ENCODE measurements around the gene FHL5. TPM values are rescaled to one million over a fixed set of nuclear protein-coding genes. Genes with fewer than 3 reads are reported as not detected.

The FHL5 gene
- total RNA-seq, 1 donor from 2014 or later: not detected

- no peaks in the 10 kb centered on the region for H3K36me3 Mint-ChIP-seq (ENCODE audit: unreplicated experiment)
- no peak for TF ChIP-seq CTCF (IDR thresholded peaks at IDR 0.05)
- H3K27me3 Mint-ChIP-seq (ENCODE audit: unreplicated experiment): peaks cover 20% of the 10 kb centered on the region
- H3K27ac Mint-ChIP-seq (ENCODE audit: unreplicated experiment): no peak overlapping the region
- H3K4me3 Mint-ChIP-seq (ENCODE audit: unreplicated experiment): no peak overlapping the region
- H3K4me1 Mint-ChIP-seq (ENCODE audit: unreplicated experiment): no peaks in the 10 kb centered on the region
- no peak for DNase-seq (ENCODE audit: extremely low spot score, unreplicated experiment)
- peaks cover 31% of the 10 kb centered on the region for H3K9me3 Mint-ChIP-seq (ENCODE audit: unreplicated experiment)
Measured at GRCh38 chr6:96571551-96571950, 8.6 kb downstream of the FHL5 start.

- peaks cover 32% of the 10 kb centered on the region for H3K27me3 Mint-ChIP-seq (ENCODE audit: unreplicated experiment)
- no peak overlapping the region for H3K4me3 Mint-ChIP-seq (ENCODE audit: unreplicated experiment)
- no peaks in the 10 kb centered on the region for H3K36me3 Mint-ChIP-seq (ENCODE audit: unreplicated experiment)
- H3K27ac Mint-ChIP-seq (ENCODE audit: unreplicated experiment): no peak overlapping the region
- no peak for TF ChIP-seq CTCF (IDR thresholded peaks at IDR 0.05)
- H3K9me3 Mint-ChIP-seq (ENCODE audit: unreplicated experiment): peaks cover 14% of the 10 kb centered on the region
- no peak for DNase-seq (ENCODE audit: extremely low spot score, unreplicated experiment)
- no peaks in the 10 kb centered on the region for H3K4me1 Mint-ChIP-seq (ENCODE audit: unreplicated experiment)
Measured at GRCh38 chr6:96575359-96575758, 12.4 kb downstream of the FHL5 start.

- Mint-ChIP-seq H3K27ac (ENCODE audit: unreplicated experiment) (no peak overlapping the region), H3K4me1 (ENCODE audit: unreplicated experiment) (no peaks in the 10 kb centered on the region), H3K27me3 (ENCODE audit: unreplicated experiment) (peaks cover 32% of the 10 kb centered on the region), H3K9me3 (ENCODE audit: unreplicated experiment) (peaks cover 6% of the 10 kb centered on the region), H3K4me3 (ENCODE audit: unreplicated experiment) (no peak overlapping the region), H3K36me3 (ENCODE audit: unreplicated experiment) (no peaks in the 10 kb centered on the region)
- TF ChIP-seq CTCF (IDR thresholded peaks at IDR 0.05): no peak
- DNase-seq (ENCODE audit: extremely low spot score, unreplicated experiment): no peak
Measured at GRCh38 chr6:96576221-96576620, 13.3 kb downstream of the FHL5 start.

GRCh38 chr6:96582021-96582420 is 19.1 kb downstream of the FHL5 start:
- no peak overlapping the region for H3K4me3 Mint-ChIP-seq (ENCODE audit: unreplicated experiment)
- peaks cover 46% of the 10 kb centered on the region for H3K27me3 Mint-ChIP-seq (ENCODE audit: unreplicated experiment)
- H3K4me1 Mint-ChIP-seq (ENCODE audit: unreplicated experiment): no peaks in the 10 kb centered on the region
- H3K27ac Mint-ChIP-seq (ENCODE audit: unreplicated experiment): no peak overlapping the region
- DNase-seq (ENCODE audit: extremely low spot score, unreplicated experiment): no peak
- TF ChIP-seq CTCF (IDR thresholded peaks at IDR 0.05): no peak
- no peaks in the 10 kb centered on the region for H3K36me3 Mint-ChIP-seq (ENCODE audit: unreplicated experiment)
- no peaks in the 10 kb centered on the region for H3K9me3 Mint-ChIP-seq (ENCODE audit: unreplicated experiment)

GRCh38 chr6:96582436-96582835 is 19.5 kb downstream of the FHL5 start:
- H3K27me3 Mint-ChIP-seq (ENCODE audit: unreplicated experiment): peaks cover 42% of the 10 kb centered on the region
- H3K4me1 Mint-ChIP-seq (ENCODE audit: unreplicated experiment): no peaks in the 10 kb centered on the region
- no peak overlapping the region for H3K4me3 Mint-ChIP-seq (ENCODE audit: unreplicated experiment)
- no peak for TF ChIP-seq CTCF (IDR thresholded peaks at IDR 0.05)
- no peaks in the 10 kb centered on the region for H3K9me3 Mint-ChIP-seq (ENCODE audit: unreplicated experiment)
- no peak overlapping the region for H3K27ac Mint-ChIP-seq (ENCODE audit: unreplicated experiment)
- no peaks in the 10 kb centered on the region for H3K36me3 Mint-ChIP-seq (ENCODE audit: unreplicated experiment)
- DNase-seq (ENCODE audit: extremely low spot score, unreplicated experiment): no peak

Data from osteocyte (in vitro differentiated cells).